Measurements from ENCODE around the gene PHF20.
"Not testable (repeated sequence)": the region's sequence is repeated elsewhere in the genome, so short reads cannot be mapped to it uniquely, and the experiment has no call there.

Gene PHF20

GRCh38 chr20:35739294-35740163 lies 32.3 kb upstream of the PHF20 start:
- no peak for DNase-seq

- DNase-seq, result peak; percentile 99
Measured at GRCh38 chr20:35741892-35742740, 29.7 kb upstream of the PHF20 start, which contains the start of gene RBM39. Gene RBM39 (minus strand): TSS chr20:35742260. CDS start chr20:35740874, 1,386 bp downstream.

- DNase-seq, result peak; percentile 58
Measured at GRCh38 chr20:35742741-35743523, 28.9 kb upstream of the PHF20 start.

- no peak for DNase-seq
Measured at GRCh38 chr20:35743693-35744491, 27.9 kb upstream of the PHF20 start.

GRCh38 chr20:35744492-35744841 lies 27.3 kb upstream of the PHF20 start:
- DNase-seq, result not testable (repeated sequence)

- no peak for DNase-seq
Measured at GRCh38 chr20:35750611-35751010, 21.2 kb upstream of the PHF20 start.

- DNase-seq, result no peak
Measured at GRCh38 chr20:35756404-35756803, 15.4 kb upstream of the PHF20 start.

GRCh38 chr20:35757098-35757705 lies 14.6 kb upstream of the PHF20 start:
- no peak for DNase-seq

GRCh38 chr20:35761548-35761947 lies 10.3 kb upstream of the PHF20 start:
- DNase-seq, result not testable (repeated sequence)

GRCh38 chr20:35762461-35762860 lies 9.4 kb upstream of the PHF20 start:
- no peak for DNase-seq

- DNase-seq, result not testable (repeated sequence)
Measured at GRCh38 chr20:35764936-35765335, 6.9 kb upstream of the PHF20 start.

GRCh38 chr20:35766843-35767242 lies 5.0 kb upstream of the PHF20 start:
- no peak for DNase-seq

GRCh38 chr20:35767683-35768481 lies 3.9 kb upstream of the PHF20 start:
- DNase-seq, result peak; percentile 71

GRCh38 chr20:35768731-35769664 lies 2.8 kb upstream of the PHF20 start:
- no peak for DNase-seq

GRCh38 chr20:35771367-35771688 lies 487 bp upstream of the PHF20 start:
- no peak for DNase-seq

GRCh38 chr20:35772563-35773058 lies 796 bp downstream of the PHF20 start:
- no peak for DNase-seq

GRCh38 chr20:35773154-35773751 lies 1.4 kb downstream of the PHF20 start:
- peak; percentile 35 for DNase-seq

- no peak for DNase-seq
Measured at GRCh38 chr20:35774391-35774790, 2.6 kb downstream of the PHF20 start.

- no peak for DNase-seq
Measured at GRCh38 chr20:35776513-35777101, 4.8 kb downstream of the PHF20 start.
